Body of pancreas (tissue), 4 donors: Measurements from ENCODE around the gene NTSR1.

Experiments
- POLR2A ChIP-seq, 3 donors: fragments of 450-650 bp; IDR thresholded peaks; one replicate each; pipeline ENCODE4 v1.6.1; 2016; ENCODE audit warnings: antibody characterized with exemption in 3 of 3, mild to moderate bottlenecking in 2 of 3
- TF ChIP-seq, protein P1 (sequence below), 7 experiments: fragments of 450-650 bp in 4 of 7; fragments of 200-600 bp in 3 of 7; sonication (generic) in 3 of 7; IDR thresholded peaks; one replicate each; pipeline ENCODE4 v1.5.1; 2016 to 2019; ENCODE audit warnings: antibody characterized with exemption in 7 of 7

DNA sequence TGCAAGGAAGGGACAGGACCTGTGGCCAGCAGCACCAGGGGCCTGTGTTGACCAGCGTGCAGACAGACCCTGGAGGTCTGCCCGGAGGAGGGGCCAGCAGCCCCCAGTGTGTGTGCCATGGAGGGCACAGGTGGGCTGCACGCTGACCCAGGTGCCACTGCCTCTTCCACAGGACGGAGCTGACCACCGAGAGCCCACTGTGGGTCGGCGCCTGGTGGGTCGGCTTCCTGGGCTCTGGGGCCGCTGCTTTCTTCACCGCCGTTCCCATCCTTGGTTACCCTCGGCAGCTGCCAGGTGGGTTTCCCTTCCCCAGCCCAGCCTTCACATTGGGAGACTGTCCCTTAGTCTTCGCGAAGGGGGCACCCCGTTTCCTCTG is 48.4 kb upstream of the NTSR1 start:
- TF ChIP-seq, protein P1, sequence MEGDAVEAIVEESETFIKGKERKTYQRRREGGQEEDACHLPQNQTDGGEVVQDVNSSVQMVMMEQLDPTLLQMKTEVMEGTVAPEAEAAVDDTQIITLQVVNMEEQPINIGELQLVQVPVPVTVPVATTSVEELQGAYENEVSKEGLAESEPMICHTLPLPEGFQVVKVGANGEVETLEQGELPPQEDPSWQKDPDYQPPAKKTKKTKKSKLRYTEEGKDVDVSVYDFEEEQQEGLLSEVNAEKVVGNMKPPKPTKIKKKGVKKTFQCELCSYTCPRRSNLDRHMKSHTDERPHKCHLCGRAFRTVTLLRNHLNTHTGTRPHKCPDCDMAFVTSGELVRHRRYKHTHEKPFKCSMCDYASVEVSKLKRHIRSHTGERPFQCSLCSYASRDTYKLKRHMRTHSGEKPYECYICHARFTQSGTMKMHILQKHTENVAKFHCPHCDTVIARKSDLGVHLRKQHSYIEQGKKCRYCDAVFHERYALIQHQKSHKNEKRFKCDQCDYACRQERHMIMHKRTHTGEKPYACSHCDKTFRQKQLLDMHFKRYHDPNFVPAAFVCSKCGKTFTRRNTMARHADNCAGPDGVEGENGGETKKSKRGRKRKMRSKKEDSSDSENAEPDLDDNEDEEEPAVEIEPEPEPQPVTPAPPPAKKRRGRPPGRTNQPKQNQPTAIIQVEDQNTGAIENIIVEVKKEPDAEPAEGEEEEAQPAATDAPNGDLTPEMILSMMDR (IDR thresholded peaks at IDR 0.05), result no peak
- no peak for TF ChIP-seq POLR2A (IDR thresholded peaks at IDR 0.05)
